Stimulated activated CD4-positive, alpha-beta T cell treated with anti-CD3 and anti-CD28 coated beads, Interleukin-12 subunit alpha, Interleukin-12 subunit beta, amount 100 ng/mL, for 24 hours (primary cell): Measurements from ENCODE around the gene IQCM.

Experiments used
- DNase-seq, 2 experiments: peaks; one replicate each; pipeline ENCODE4 v3.0.0-alpha.2; 2020; ENCODE audit warnings: low read depth in 2 of 2

IQCM gene

DNA sequence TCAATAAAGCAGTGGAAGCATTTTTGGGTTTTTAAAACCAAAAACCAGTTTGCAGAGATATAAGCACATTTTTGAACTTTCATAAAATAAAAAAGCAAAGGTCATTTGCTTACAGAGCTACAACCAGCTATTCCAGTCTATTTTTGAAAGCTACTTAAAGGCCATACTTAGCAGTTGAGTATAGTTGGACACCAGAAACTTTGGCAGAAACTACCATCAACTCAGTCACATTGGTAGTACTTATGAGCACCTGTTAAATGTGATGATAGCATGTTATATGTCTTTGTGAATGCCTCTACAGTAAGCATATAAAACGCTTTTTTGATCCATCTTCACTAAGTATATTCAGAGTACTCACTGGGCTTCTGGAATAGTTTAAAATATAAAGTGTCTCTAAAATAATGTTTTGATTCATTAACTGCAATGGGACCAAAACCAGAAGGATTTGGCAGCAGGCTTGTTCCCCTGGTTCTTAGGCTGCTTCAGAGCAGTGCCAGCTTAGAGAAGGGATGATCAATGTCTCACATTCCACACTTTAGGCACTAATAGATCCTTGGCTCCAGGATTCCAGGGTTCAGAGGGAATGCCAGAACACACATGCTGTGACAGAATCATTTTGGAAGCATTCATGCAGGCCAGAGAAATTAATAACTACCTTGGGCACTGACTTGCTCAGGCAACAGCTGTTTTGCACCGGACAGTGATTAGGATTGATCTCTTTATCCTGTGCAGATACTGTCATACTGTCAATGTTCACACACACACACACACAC lies 103.9 kb downstream of the IQCM start:
- no peak for DNase-seq

DNA sequence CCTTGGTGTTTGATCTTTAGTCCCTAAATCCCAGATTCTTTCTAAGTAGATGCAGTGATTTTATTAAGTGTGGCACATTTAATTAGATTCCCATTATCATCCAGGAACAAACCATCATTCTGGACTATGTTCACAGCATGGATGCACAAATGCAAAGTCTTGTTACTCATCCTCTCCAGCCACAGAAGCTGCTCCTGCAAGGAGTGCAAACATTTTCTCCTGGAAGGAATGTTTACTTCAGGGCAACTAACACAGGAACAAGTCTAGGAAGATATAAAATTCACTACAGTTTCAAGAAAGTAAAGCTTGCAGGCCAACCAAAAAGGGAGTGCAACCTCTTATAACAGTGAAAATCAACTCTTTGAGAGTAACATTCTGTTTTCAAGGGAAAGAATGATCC lies 106.0 kb downstream of the IQCM start:
- DNase-seq: no peak

DNA sequence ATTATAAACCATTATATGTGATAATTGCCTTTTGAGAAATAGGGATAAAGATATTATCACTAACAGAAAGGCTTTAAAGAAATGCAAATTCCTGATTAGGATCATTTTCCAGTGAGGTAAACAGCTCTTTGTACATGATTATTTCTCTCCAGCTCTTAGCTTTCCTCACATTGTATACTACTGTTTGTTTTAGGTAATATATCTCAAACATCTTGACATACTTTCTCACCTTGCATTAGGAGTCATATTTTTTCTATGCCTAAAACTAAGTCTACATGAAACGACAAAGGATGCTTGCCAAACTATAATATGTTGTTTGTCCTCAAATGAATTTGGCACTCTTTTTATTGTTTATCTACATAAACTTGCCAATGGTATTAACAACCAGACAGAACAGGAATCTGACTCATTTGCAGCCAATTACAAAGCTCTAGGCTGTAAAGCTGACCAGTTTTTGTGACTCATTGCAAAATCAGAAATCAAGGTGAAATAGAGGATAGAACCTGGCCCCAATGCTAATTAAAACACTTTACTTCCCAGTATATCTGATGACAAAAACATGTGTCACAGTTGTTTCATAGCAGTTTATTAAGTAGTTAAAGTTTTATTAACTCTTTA lies 107.0 kb downstream of the IQCM start:
- no peak for DNase-seq

DNA sequence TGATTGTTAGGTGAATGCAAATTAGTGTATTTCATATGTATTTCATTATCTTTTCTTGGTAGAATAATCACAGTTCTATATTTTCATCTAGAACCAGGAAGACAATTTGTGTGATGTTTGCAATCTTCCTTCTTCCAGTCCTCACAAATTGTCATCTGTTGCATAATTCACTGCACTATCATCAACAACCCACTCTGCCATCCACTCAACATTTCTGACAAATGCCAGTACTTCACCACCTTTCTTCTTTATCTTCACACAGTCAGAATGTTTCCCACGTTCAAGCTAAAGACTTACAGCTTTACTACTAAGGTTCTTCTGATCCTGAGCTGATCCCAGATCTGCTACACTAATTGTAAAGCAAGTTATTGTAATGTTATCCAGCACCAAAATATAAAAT lies 107.8 kb downstream of the IQCM start:
- no peak for DNase-seq

DNA sequence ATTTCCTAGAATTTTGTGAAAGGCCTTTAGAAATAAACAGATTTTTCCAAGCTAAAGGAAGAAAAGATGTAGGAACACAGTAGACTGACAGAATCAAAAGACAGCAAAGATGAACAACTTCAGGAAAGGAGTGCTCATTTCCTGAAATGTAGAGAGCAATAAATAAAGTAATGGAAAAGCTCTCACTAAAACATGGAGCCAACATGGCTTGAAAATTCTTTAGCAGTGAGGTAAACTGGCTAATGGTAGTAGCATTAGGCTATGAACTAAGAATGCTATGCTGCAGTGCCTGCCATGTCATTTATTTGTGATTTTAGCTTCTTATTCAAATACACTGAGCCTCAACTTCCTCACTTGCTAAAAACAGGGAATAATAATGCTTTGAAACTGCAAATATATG lies 108.7 kb downstream of the IQCM start:
- no peak for DNase-seq

DNA sequence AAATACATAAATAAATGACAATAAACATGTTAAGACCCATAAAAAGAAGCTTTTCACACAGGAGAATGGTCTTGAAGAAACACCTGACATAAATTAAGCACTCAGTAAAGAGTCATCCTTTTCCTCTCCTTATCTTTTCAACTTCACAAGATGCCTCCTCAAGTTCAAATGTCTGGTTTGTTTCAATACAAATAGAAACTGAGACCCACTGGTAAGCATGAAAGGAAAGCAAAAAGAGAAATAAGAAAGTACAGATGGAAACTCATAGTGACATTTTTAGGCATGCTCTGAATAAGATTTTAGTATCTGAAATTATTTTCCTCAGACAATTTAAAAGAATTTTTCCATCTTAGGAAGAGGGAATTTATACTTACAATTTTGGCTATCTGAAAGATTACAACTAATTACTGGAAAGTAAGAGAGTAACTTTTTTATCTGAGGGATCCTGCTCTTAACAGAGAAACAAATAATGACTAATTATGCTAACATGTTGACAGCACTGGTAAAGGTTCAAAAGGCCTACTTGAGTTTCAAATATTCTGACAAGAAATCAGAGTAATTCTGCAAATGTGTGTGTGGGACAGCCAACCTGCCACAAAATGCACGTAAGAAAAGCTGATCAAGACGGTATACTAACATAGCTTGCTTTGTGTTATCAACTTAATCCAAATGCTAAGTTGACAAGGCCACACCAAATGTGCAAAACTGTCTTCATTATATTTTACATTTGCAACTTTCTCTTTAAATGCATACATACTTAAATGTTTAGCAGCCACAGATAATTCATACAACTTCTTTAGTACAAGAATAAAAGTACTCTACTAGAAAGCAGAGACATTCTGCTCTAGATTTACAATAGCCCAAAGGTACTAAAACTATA lies 113.0 kb downstream of the IQCM start:
- DNase-seq: no peak

DNA sequence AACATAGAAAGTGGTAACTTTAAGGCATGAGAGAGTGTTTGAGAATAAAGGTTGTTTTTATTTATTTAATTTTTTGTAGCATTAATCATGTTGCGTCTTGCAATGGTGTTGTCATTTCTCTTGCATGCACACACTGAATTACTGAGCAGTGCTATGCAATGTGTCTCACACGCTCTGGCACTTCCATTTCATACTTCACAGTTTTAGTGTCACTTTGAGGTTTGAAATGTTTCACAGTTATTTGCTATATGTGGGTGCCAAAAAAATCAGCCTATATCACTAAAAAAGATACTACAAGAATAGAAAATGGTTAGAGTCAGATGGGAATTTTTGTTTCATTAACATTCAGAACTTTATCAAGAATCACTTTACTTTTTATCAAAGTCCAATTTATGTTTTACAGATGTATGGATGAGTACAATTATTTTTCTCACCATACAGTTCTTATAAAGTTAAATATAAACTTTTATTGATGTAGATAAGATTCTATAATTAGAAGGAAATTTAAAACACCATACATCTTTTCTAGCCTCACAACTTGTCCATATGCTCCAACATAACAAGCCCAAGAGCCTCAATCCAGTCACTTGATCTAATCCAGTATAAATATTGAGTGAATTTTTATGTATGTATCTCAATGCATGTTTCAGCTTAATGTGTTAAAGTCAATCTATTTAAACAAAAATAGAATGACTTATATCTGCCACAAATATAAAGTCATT lies 114.0 kb downstream of the IQCM start:
- DNase-seq: no peak

DNA sequence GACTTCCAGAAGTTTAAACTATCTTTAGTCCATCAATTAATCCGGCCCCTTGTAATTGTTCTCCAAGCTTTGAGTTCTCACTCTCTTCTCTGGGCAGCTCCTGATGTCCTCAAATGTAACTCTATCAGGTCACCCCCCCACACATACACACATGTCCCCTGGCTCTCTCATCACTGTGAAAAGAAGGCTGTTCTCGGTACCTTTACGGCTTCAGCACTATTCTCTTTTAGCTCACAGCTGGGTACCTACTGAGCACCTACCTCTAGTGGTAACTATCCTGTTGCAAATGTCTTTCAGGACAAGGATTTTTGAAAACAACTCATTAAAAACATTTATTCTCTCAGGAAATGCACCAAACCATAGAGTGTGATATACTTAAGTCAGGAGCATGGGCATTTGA lies 115.4 kb downstream of the IQCM start:
- DNase-seq: no peak

DNA sequence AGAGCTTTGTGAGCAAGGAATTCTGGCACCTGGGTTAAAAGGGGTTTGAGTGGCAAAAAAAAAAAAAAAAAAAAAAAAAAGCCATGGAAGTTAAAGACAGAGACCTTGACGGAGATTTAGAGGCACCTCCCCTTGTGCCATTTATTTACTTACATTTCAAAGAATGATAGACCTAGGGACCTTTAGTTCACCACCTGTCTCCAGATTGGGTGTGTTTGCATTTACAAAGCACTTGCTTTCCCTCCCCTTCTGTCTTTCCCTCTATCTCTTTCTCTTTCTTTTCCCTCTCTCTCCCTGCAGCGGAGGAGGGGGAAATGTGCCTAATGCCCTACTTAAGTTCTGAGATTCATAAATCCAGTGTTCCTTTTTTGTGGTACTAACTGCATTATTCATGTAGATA lies 116.0 kb downstream of the IQCM start:
- DNase-seq: no peak

DNA sequence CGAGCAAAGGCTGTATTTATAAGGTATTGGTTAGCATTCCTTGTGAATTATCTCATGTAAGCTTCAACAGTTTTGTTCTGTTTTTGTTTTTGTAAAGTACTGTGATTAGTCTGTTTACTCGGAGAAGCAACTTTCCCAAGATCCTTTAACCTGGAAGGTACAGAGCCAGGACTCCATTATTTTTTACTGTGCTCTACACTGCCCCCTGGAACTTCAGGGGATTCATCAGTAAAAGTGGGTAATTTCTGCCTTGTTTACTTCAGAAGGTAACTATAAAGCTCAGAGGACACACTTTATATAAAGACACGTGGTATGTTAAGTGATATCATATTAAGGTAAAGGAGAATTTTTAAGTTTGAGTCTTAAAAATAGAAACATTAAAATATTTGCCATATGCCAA lies 124.9 kb downstream of the IQCM start:
- no peak for DNase-seq

DNA sequence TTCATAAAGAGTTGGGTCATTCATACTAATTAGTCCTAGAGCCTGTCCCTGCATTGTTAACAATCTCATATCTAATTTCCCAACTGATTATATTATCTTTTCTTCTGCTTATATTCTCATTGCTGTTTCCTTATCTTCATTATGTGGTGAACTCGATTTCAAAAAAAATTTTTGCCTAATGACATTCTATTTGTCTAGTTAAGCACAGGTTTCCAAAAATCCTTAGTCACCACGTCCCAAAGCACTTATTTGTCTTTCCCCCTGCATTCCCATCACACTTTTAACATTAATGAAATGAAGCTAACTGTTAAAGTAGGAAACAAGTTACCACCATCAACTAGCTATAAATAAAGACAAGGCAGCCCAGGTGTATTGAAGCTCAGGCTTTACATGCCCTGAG lies 131.1 kb downstream of the IQCM start:
- no peak for DNase-seq

DNA sequence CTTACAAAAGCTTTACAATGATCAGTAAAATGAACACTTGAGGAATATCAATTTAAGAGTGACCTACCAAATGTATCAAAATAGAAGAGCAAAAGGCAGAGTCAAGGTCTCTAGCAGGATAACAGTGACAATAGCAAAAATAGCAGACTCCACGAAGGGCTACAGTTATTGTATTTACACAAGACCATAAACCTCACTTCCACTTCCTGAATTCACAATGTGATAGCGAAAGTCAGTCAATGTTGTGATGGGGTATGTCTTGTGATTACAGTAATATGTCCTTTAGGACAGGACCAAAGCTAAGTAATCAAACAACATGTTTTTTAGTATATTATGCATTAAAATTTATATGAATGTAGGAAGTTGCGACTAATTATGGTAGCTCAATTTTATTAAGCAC lies 139.6 kb downstream of the IQCM start:
- DNase-seq: no peak

DNA sequence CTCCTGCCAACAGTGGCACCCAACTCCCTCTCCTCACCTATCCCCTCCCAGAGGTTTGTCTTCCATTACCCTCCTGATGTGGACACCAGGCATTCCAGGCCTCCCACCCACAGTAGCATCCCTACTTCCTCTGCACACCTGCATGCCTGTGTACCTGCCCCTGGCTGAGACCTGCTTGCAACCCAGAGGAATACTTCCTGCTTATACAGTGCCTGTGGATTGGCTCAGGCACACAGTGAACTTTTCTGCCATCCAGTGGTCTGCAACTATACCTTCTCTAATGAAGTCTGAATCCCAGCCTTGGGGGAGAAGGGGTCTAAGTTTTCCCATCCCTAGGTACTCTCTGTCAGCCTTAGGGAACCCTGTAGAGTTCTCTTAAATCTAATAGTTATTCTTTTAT lies 169.9 kb downstream of the IQCM start:
- no peak for DNase-seq

DNA sequence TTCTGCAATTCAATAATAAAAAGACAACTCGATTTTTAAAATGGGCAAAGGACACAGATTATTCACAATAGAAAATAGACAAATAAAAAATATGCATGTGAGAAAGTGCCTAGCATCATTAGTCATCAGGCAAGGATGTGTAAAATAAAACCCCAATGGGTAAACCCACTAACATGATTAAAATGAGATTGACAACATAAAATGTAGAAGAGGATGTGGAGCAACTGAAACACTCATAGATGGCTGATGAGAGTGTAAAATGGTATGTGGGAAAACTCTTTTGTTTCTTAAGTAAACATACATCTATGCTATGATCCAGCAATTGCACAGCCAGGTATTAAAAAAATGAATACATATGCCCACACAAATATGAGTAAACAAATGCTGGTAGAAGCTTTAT lies 177.6 kb downstream of the IQCM start:
- no peak for DNase-seq

DNA sequence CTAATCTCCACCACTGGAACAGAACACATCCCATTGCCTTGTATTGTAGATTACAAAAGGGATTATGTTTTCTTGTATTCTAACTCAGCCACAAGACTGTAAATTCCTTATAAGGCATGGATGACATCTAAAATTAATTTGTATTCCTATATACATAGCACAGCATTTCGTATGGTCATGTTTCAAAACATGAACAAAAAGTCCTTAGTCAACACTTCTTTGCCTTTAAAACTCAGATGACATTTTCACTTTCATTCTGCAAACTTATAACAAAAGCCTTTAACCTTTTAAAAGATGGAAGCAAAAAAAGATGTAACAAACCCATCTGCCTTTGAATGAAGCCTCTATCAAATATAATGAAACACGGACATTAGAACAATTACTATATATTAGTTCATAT lies 181.3 kb downstream of the IQCM start:
- DNase-seq: no peak

DNA sequence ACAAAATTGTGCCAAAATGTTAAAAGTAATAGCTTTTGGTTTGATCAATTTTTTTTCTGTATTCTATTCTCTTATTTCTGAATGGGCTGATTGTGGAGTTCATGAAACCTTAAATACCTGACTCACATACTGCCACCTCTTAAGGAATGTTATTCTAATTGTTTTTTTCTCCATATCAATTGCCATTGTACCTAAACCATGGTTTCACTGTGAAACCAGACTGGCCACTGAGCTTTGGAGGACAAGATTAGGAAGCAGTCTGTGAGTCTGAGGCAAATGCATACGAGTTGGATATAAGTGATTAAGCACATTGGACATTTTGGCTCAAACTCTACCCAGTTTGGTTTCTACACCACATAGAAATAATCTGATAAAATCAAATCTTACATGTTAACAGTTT lies 184.0 kb downstream of the IQCM start:
- no peak for DNase-seq

DNA sequence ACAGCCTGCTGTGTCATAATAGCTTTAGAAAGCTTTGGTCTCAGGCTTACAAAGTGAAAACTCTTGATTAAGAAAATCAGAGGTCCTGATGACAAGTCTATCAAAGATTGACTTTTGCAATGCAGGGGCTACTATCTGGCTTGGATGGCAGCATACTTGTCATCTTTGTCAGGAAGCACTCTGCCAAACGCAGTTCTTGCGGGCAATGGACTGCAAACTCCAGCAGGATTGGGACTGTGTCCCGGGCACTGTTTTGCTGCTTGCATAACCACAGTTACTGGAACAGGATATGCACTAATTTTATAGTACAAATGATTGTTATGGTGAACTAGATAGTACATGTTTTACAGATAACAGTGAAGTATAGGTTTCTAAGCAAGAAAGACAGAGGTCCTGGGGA lies 185.6 kb downstream of the IQCM start:
- no peak for DNase-seq

DNA sequence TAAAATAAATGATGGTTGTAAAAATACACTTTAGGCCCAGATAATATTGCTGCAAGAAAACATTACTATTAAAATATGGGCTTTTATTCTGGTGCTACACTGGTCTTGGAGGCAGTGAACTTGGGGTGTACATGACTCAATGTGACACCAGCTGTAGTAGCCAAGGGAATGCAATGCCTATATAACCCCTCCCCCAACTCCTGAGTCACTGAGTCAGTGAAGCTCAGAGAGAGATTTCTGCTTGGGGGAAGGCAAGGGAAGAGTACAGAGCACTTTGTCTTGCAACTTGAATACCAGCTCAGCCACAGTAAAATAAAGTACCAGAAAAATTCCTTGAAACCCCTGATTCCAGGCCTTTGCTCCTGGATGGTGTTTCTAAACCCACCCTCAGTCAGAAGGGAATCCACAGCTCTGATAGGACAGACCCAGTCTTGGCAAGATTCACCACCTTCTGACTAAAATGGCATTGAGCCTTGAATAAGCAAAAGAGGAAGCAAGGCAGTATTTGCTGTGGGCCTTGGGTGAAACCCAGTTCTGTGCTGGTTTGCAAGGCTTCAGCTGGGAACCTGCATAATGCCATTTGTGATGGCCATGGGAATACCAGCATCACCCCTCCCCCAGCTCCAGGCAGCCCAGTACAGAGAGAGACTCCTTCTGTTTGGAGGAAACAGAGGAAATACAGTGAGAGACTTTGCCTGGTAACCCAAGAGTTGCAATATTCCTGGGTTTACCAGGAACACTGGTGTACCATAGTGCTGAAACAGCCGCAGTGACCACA lies 209.9 kb downstream of the IQCM start:
- no peak for DNase-seq

DNA sequence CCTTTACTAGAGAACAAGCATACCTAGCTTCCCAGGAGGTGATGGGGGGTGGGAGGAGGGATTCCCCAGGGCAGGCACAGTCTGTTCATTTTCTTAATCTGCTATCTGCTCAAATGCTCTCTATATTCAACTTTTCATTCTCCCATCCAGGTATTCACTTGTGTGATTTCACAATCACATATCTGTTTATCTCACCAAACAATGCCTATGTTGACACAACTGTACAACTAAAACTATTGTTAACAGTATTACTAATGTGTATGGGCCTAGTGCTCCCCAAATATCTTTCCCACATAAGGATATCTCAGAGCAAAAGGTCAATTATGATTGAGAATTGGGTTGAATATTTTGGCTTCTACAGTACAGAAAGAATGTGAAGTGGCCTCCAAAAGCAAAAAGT lies 210.8 kb downstream of the IQCM start:
- no peak for DNase-seq

DNA sequence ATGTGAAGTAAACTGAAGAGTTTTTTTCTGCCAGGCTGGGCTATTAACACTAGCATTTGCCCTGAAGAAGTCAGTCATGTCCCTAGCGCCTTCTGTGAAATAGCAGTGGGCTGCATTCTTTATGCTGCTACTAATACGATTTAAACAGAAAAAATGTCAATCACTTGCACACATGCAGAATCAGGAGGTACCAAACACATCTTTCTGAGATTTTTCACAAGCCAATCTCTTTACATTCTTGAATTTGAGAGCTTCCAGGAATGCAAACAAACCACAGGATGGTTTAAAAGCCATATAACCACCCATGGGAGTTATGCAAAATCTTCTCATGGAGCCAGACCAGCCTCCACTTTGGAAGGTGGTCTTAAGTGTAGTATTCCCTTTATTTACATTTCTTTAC lies 220.1 kb downstream of the IQCM start:
- no peak for DNase-seq

DNA sequence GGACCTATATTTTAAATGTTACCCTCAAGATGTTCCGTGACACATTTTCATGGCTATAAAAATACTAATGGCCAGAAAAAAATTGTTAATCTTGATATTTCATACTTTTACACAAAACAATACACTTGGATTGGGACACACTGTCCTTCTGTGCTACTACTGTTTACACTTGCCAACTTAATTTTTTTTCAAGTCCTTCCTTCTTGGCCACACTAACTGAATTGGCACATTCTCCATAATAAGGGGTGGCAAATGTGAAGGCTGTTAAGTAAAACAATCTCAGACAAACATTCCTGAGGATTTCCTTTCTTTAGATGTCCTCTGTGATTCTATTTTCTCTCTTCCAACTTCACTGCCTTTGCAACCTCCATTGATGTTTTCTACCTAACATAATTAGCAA lies 225.8 kb downstream of the IQCM start:
- DNase-seq: no peak
